HG03097 (cell line): ENCODE data around the gene POU5F1.
"Not testable (repeated sequence)": the region's sequence is repeated elsewhere in the genome, so short reads cannot be mapped to it uniquely, and the experiment has no call there.

Source experiments
- ATAC-seq: cut with Tn5 transposase; IDR thresholded peaks from one replicate; pipeline ENCODE4 v1.9.1; 2021; ENCODE audit not compliant: unreplicated experiment, low FRiP score

Gene POU5F1

GRCh38 chr6:31170600-31170881 lies at the start of gene POU5F1:
Gene POU5F1 (minus strand): TSS chr6:31170682. CDS start chr6:31170620, 62 bp downstream.
- no peak for ATAC-seq

- no peak for ATAC-seq
Observed at GRCh38 chr6:31216208-31216898, 45.9 kb upstream of the POU5F1 start.

GRCh38 chr6:31215216-31215615 lies 44.7 kb upstream of the POU5F1 start:
- not testable (repeated sequence) for ATAC-seq

- no peak for ATAC-seq
Observed at GRCh38 chr6:31214516-31214915, 44.0 kb upstream of the POU5F1 start.

GRCh38 chr6:31210741-31211532 lies 40.5 kb upstream of the POU5F1 start:
- no peak for ATAC-seq

GRCh38 chr6:31210123-31210522 lies 39.6 kb upstream of the POU5F1 start:
- ATAC-seq, result no peak

- ATAC-seq, result no peak
Observed at GRCh38 chr6:31209137-31209536, 38.7 kb upstream of the POU5F1 start.

GRCh38 chr6:31208506-31208905 lies 38.0 kb upstream of the POU5F1 start:
- no peak for ATAC-seq

GRCh38 chr6:31205638-31206037 lies 35.2 kb upstream of the POU5F1 start:
- no peak for ATAC-seq

GRCh38 chr6:31204751-31205145 lies 34.3 kb upstream of the POU5F1 start:
- ATAC-seq, result no peak

GRCh38 chr6:31203345-31203979 lies 33.0 kb upstream of the POU5F1 start:
- peak; percentile 53 for ATAC-seq

GRCh38 chr6:31202259-31203166 lies 32.0 kb upstream of the POU5F1 start:
- ATAC-seq, result no peak

- ATAC-seq, result not testable (repeated sequence)
Observed at GRCh38 chr6:31199105-31199452, 28.6 kb upstream of the POU5F1 start.

GRCh38 chr6:31197559-31198305 lies 27.2 kb upstream of the POU5F1 start:
- ATAC-seq, result peak; percentile 57

GRCh38 chr6:31196251-31197022 lies 26.0 kb upstream of the POU5F1 start:
- ATAC-seq, result not testable (repeated sequence)

GRCh38 chr6:31195308-31195979 lies 25.0 kb upstream of the POU5F1 start:
- not testable (repeated sequence) for ATAC-seq

GRCh38 chr6:31194061-31194834 lies 23.8 kb upstream of the POU5F1 start:
- no peak for ATAC-seq

GRCh38 chr6:31193206-31193605 lies 22.7 kb upstream of the POU5F1 start:
- no peak for ATAC-seq
